ENCODE data around the gene DAD1.

DNA sequence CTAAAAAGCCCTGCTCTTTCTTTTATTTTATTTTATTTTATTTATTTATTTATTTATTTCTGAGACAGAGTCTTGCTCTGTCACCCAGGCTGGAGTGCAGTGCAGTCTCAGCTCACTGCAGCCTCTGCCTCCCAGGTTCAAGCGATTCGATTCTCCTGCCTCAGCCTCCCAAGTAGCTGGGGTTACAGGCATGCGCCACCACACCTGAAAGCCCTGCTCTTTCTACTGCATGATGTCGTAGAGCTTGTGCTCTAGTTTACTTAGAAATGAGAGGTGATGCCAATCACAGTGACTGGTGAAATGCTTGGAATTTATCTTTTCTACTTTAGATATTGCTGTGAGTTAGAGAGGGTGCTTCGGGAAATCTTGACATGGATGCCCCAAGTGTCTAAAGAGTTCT is 54.5 kb downstream of the DAD1 start:
- TF ChIP-seq POLR2AphosphoS5 (IDR thresholded peaks at IDR 0.05; ENCODE audit: low read depth, low read length) (no peak), POLR2A (IDR thresholded peaks at IDR 0.05; ENCODE audit: low read depth, low read length) (no peak; the same call in 1 of the 2 replicates)

Measured in GM12892 (cell line).